ENCODE data around the gene SLC15A5.

The SLC15A5 gene

DNA sequence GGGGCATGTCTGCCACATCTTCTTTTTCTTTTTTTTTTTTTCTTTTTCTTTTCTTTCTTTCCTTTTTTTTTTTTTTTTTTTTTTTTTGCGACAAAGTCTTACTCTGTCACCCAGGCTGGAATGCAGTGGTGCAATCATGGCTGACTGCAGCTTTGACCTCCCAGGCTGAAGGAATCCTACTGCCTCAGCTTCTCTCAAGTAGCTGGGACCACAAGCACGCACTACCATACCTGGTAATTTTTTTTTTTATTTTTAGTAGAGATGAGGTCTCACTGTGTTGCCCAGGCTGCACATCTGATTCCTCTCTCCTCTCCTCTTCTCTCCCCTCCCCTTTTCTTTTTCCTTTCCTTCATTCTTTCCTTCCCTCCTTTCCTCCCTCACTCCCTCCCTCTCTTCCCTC, 18.5 kb downstream of the SLC15A5 start:
- FAIRE-seq = no peak

DNA sequence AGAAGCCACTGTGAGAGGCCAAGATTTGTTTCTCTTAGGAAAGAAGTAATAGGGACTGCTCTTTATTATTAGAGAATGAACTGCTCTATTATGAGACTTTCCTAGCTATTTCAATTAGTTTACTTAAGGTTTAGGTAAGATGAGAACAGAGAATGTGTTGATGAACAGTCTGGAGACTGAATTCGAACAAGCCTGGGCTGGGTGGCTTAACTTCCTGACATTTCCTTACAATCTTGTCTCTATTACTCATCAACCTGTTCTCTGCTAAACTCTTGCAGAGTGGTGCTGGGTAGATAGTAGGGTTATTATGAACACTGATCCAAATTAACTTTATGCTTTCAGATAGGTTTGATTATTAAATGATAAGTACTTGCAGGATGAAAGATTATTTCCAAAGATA, 31.2 kb downstream of the SLC15A5 start:
- FAIRE-seq = no peak

DNA sequence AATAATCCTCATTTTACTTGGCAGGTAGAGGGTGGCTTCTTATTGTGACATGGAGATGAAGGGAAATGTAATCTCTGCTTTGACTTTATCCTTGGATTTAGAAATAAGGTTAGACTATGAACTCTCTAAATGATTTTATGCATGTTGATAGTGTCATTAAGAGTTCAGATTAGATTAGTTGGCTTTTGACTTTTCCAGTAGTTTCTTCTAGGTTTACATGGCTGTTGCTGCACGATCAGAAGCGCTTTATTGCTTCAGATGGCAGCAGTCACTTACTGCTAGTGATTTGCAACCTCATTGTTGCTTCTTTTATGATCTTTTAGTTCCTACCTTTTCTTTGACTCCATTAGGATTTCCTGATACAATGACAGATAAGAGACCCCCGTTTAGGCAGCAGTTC, 32.3 kb downstream of the SLC15A5 start:
- no peak for FAIRE-seq

DNA sequence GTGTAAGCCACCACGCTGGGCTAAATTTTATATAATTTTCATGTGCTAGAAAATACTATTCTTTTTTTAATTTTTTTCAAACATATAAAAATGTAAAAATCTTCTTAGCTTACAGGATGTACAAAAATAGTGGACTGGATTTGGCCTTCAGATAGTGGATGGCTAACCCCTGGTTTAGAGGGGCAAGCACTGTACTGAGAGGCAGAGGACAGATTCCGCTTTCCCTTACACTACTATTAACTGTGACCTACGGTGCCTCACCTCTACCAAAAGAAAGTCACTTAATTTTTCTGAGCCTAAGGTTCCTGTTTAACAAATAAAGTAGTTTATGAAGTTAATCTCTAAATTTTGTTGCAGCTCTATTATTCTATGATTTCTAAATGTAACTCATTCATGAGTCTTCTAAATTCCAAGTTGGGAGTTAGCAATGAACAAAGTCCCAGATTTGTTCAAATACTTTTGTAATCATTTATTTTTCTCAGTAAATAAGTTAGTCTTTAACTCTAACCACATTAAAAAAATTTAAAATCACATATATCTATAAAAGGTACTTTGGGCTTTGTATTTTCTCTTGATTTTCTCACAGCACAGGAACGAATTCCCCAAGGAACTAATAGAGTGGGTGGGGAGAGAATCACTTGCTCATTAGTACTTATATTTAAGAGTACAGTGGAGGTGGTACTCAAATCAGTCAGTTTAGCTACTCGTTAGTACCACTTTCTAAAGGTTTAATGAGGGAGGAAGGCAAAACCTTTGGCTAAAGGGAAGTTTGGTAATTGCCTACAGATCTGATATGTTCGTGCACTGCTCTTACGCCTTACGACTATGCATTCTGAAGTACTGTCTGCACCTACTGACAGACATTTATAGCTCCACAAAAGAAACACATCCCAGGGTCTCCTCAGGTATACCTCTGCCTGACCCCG, 33.7 kb downstream of the SLC15A5 start:
- FAIRE-seq = no peak

GRCh38 chr12:16241346-16241745, 36.1 kb downstream of the SLC15A5 start:
- FAIRE-seq = no peak

GRCh38 chr12:16238661-16239060, 38.8 kb downstream of the SLC15A5 start:
- FAIRE-seq = no peak

GRCh38 chr12:16229676-16230075, 47.8 kb downstream of the SLC15A5 start:
- FAIRE-seq = no peak

GRCh38 chr12:16228067-16228466, 49.4 kb downstream of the SLC15A5 start:
- no peak for FAIRE-seq

- no peak for FAIRE-seq
Observed at GRCh38 chr12:16225692-16226091, 51.8 kb downstream of the SLC15A5 start.

DNA sequence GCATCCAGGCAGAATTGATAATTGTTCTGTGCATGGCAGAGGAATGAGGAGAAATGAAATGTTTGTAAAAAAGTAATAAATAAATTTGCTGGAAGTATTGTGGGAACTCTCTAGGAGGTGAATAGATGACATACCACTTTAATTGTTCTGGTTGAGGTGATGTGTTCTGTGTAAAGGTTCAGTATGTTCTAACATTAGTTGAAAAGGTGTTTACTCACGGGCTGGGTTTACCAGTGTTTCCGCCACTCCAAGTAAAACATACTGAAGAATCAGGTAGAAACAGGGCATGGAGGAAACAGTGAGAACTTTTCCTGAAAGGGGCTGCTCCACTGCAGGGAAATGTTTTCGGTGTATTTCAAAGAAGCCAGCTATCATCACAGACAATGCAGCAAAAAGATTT, 53.3 kb downstream of the SLC15A5 start:
- no peak for FAIRE-seq

DNA sequence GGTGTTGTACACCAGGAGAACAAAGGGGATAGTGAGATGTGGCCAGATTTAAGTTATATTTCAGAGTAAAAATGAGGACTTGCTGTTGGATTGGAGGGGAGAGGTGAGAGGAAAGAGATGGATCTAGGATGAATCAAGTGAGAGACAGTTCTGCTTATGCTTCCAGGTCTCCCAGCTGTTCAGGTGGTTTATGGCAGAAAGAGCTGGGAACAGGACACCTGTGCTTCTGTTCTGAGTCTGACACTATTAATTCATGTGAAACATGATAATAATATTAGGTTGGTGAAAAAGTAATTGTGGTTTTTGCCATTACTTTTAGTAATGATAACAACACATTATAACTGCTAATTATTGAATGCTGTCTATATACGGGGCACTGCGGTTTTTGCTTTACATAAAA, 55.7 kb downstream of the SLC15A5 start:
- no peak for FAIRE-seq

DNA sequence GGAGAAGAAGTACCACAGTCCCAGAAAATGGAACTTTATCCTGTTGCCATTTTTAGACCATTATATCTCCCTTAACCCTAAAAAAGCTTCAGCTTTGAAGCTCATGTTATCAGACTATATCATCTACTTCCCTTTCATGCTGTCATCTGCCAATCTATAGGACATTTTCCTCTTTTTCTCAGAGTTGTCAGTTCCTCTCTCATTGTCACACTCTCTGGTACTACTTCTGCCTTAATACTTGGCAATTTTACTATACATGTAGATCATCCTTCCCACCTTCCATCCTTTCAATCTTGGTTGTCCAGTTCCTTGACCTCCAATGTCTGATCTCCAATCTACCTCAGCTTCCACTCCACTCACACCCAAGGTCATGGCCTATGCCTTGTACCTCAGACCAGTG, 57.4 kb downstream of the SLC15A5 start:
- FAIRE-seq = no peak

DNA sequence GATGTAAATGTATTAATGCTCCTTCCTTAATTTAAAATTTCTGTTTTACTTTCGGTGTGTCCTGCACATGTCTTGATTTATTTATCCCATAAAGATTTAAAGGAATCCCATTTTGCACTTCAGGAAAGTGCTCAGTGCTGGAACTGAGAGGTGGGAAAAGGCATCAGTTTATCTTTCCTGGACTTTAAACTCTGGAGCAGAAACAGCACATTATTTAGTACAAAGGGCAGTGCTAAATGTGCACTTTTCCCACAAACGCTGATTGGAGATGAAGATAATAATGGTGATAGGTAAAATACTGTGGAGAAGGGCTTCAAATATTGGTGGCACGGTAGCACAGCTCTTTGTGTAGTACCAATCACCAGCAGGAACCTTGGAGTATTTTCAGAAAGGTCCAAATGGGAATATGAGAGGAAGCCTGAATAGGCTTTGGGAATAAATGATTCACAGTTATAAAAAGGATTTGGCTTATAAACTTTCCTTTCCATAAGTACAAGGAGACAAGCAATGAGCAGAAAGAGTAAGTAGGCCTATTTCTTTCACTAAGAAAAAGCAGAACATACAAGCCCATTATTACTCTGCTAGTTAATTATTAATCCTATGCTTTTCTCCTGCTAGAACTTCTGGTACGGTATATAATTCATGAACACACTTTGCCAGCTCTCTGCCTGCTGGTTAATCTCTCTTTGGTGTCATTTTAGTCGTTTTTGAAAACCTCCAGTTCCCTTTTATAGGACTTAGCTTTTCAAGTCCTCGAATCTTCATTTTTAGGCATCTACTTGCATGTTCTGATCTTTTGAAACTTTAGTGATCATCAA, 58.3 kb downstream of the SLC15A5 start:
- no peak for FAIRE-seq

DNA sequence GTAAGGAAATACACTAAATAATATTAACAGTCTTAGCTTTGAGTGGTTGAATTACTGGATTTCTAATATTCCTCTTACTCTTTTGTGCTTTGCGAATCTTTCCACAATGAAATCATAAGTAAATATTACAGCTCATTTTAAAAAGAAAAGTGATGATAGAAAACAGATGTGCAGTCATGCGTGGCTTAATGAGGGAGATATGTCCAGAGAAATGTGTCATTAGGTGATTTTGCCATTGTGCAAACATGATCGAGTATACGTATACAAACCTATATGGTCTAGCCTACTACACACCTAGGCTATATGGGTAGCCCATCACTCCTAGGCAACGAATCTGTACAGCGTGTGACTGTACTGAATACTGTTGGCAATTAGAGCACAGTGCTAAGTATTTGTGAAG, 59.3 kb downstream of the SLC15A5 start:
- FAIRE-seq = no peak

- FAIRE-seq = no peak
Observed at GRCh38 chr12:16211731-16212130, 65.8 kb downstream of the SLC15A5 start.

DNA sequence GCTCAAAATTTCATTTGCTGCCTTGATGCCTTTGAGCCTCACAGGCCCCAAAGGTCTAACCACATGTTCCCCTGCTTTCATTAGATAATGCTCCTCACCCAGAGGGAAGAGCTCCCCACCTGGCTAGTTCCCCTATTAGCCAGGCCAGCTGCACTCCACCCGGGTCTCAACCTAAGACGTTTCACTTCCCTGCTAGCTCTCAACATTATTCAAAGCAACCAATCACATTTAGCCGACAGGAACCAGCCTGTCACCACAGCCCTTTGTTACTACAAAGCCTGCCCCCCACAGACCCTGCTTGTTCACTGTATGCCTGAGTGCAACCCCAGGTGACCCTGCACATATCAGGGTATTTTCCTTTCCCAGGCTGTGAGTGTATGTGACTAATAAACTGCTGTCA, 78.6 kb downstream of the SLC15A5 start:
- no peak for FAIRE-seq

DNA sequence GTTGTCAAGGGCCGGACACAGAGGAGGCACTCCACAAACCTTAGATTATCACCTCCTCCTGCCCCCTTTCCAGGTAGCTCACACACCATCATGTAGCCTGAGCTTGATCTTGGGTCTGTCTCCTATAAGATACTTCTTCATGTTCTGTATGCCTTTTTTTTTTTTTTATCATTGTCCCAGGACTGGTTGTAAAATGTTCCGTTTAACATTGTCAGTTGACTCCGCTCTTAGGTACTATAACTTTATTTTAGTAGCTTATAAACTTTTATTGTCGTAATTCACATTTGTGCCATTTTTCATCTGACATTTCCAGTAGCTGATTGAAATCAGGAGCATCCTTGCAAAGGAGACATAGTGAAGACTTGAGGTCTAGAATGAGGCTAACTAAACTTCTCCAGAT, 79.9 kb downstream of the SLC15A5 start:
- FAIRE-seq = no peak

- no peak for FAIRE-seq
Observed at GRCh38 chr12:16189849-16190248, 87.6 kb downstream of the SLC15A5 start.

DNA sequence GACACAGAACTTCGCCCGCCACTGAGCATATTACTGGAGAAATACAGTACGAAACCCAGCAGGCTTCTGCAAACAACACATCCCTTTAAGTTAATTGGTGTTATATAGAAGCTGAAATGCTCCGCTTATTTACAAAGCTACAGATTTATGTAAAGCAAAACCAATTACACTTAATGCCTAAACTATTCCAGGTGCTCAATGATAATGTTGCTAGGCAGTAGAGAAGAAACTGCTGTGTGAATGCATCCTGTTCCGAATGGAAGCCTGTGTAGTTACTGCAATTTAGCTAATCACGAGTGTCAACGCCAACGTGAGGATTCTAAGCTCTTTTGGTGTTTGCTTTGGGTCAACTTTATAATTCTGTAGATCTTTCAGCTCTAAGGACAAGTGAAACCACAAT, 89.8 kb downstream of the SLC15A5 start:
- no peak for FAIRE-seq

DNA sequence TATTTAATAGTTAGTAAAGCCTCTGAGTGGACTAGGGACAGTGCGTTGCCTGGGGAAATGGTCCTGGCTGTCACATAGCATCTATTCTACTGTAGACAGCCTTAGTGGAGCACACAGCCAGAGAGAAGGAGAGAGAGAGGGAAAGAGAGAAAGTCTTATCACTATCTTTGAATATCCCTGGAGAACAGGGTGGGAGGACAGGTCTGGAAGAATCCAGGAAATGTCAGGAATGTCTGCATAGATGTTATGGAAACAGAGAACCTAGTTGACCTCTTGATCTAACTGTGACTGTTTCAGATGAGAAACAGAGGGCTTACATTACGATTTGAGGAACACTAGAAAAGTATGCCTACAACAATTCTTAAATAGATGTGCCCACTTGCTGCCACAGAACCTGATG, 92.8 kb downstream of the SLC15A5 start:
- FAIRE-seq = no peak

- FAIRE-seq = no peak
Observed at GRCh38 chr12:16183541-16183940, 93.9 kb downstream of the SLC15A5 start.

DNA sequence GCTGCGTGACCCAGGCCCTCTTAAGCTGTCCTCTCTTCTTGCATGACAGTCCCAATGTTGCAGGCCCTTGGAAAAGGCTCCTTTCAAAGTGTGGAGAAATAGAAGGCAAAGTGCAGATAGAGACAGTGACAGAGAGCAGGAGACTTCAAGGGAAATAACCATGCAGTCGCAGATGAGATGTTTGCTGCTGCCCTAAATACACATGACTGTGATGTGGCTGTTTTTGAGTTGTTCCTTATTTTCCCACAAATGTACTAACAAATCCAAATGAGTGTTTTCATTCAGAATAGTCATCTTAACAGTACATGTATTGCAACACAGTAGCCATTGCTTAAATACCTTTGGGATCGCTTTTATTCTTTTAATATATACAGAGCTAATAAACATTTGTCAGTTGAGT, 101.6 kb downstream of the SLC15A5 start:
- FAIRE-seq = no peak

GRCh38 chr12:16174282-16174681, 103.2 kb downstream of the SLC15A5 start:
- FAIRE-seq = no peak

DNA sequence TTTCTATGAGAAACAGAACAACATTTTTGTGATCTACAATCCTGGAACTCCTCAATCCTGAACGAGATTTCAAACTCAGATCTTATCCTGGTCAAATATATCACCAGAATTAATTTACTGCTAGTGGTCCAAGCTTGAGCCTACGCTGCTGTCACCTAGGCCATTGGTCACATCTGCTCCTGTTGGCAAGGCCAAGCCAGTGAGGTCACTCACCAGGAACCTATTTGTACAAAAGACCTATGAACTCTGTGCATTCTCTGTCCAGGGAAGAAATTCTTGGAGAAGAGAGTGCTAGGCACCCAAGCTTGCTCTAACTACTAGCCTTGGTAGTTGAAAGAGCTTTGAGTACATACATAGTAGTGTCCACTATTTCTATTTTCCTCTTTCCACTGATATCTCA, 106.1 kb downstream of the SLC15A5 start:
- FAIRE-seq = no peak
